BJ (cell line): ENCODE measurements around the gene KLHL11. TPM values are rescaled to one million over a fixed set of nuclear protein-coding genes. Genes with fewer than 3 reads are reported as not detected.
A peak's percentile ranks its signal among the peaks of the same experiment; 100 is the strongest.

Source experiments
- CTCF ChIA-PET: fragments of 350-600 bp; formaldehyde crosslinking; extraction: SDS; loops from one replicate; lab custom pipeline; 2021; ENCODE audit warnings: antibody characterized with exemption, inconsistent platforms; lab: Yijun Ruan, JAX
- POLR2A ChIA-PET: fragments of 300-600 bp; sonication (Branson Sonifier 250); formaldehyde crosslinking; extraction: SDS; loops from one replicate; lab custom pipeline; 2021; ENCODE audit warnings: antibody characterized with exemption; lab: Charles Lee
- DNase-seq: peaks from one replicate; pipeline ENCODE4 v3.0.0-alpha.2; 2011; ENCODE audit warnings: low read depth
- H3K27me3 ChIP-seq: 2 replicates; pipeline ENCODE4 v1.6.0; 2011; ENCODE audit warnings: low read length; ENCODE audit not compliant: control insufficient read depth, insufficient read depth
- H3K36me3 ChIP-seq: 2 replicates; pipeline ENCODE4 v1.5.1; 2011; ENCODE audit warnings: low read length; ENCODE audit not compliant: control insufficient read depth, insufficient read depth
- H3K4me3 ChIP-seq: 2 replicates; pipeline ENCODE4 v1.5.1; 2011; ENCODE audit warnings: low read depth, mild to moderate bottlenecking, control low read depth, low read length
- polyA minus RNA-seq: library from RNA; depleted of rRNA, polyadenylated mRNA; stranded (reverse); fragments of >200 nt; gene quantifications from 2 replicates; pipeline ENCODE4 v1.2.3, GENCODE V29; 2011; rRNA and poly(A)+ RNA removed
- polyA plus RNA-seq: library from polyadenylated mRNA; depleted of rRNA; stranded (reverse); fragments of >200 nt; gene quantifications from 2 replicates; pipeline ENCODE4 v1.2.3, GENCODE V29; 2011; rRNA removed
- TF ChIP-seq, protein P1 (sequence below): IDR thresholded peaks from 2 replicates; pipeline ENCODE4 v1.5.1; 2011; ENCODE audit warnings: low read depth, mild to moderate bottlenecking, control low read depth, inconsistent platforms, low read length, moderate library complexity; ENCODE audit not compliant: insufficient read depth

The KLHL11 gene, protein sequence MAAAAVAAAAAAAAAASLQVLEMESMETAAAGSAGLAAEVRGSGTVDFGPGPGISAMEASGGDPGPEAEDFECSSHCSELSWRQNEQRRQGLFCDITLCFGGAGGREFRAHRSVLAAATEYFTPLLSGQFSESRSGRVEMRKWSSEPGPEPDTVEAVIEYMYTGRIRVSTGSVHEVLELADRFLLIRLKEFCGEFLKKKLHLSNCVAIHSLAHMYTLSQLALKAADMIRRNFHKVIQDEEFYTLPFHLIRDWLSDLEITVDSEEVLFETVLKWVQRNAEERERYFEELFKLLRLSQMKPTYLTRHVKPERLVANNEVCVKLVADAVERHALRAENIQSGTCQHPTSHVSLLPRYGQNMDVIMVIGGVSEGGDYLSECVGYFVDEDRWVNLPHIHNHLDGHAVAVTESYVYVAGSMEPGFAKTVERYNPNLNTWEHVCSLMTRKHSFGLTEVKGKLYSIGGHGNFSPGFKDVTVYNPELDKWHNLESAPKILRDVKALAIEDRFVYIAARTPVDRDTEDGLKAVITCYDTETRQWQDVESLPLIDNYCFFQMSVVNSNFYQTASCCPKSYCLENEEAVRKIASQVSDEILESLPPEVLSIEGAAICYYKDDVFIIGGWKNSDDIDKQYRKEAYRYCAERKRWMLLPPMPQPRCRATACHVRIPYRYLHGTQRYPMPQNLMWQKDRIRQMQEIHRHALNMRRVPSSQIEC
- polyA plus RNA-seq (5.5 and 7.2 TPM in 2 replicates), polyA minus RNA-seq (17.5 and 22.6 TPM in 2 replicates)

DNA sequence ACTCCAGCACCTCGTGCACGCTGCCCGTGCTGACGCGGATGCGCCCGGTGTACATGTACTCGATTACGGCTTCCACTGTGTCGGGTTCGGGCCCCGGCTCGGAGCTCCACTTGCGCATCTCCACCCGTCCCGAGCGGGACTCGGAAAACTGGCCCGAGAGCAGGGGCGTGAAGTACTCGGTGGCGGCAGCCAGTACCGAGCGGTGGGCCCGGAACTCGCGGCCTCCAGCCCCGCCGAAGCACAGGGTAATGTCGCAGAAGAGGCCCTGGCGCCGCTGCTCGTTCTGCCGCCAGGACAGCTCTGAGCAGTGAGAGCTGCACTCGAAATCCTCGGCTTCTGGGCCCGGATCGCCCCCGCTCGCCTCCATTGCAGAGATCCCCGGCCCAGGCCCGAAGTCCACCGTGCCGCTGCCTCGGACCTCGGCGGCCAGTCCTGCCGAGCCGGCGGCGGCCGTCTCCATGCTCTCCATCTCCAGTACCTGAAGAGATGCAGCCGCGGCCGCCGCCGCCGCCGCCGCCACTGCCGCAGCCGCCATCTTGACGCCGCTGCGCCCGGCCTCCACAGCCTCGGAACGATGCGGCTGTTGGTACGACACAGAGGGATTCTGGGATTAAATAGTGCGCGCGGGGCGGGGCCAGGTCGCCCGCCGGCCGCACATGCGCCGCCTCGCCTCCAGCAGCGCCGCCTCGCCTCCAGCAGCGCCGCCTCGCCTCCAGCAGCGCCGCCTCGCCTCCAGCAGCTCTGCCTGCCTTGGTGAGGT, at the start of gene KLHL11:
KLHL11 (minus strand) TSS at position 588 of the 760 bp plus-strand sequence; CDS start at position 535, 53 bp downstream.
- ChIA-PET POLR2A (interaction anchor here (0.6 to 0.7 kb wide), 4 partner anchors 30 to 266 kb away, joined by 3 to 6 read pairs (median 4); no protein-coding TSS in a partner anchor), CTCF (interaction anchor here (0.6 to 2.2 kb wide), 8 partner anchors 14 to 236 kb away, joined by 3 to 4 read pairs (median 3); partner anchors contain the start of gene P3H4)
- TF ChIP-seq, protein P1, sequence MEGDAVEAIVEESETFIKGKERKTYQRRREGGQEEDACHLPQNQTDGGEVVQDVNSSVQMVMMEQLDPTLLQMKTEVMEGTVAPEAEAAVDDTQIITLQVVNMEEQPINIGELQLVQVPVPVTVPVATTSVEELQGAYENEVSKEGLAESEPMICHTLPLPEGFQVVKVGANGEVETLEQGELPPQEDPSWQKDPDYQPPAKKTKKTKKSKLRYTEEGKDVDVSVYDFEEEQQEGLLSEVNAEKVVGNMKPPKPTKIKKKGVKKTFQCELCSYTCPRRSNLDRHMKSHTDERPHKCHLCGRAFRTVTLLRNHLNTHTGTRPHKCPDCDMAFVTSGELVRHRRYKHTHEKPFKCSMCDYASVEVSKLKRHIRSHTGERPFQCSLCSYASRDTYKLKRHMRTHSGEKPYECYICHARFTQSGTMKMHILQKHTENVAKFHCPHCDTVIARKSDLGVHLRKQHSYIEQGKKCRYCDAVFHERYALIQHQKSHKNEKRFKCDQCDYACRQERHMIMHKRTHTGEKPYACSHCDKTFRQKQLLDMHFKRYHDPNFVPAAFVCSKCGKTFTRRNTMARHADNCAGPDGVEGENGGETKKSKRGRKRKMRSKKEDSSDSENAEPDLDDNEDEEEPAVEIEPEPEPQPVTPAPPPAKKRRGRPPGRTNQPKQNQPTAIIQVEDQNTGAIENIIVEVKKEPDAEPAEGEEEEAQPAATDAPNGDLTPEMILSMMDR: no peak
- H3K4me3 ChIP-seq: peak within 1 kb of the TSS; percentile 97
- peak; percentile 37 for DNase-seq
- peaks cover 8% of the 10 kb centered on the region for H3K36me3 ChIP-seq
- no peaks in the 10 kb centered on the region for H3K27me3 ChIP-seq

DNA sequence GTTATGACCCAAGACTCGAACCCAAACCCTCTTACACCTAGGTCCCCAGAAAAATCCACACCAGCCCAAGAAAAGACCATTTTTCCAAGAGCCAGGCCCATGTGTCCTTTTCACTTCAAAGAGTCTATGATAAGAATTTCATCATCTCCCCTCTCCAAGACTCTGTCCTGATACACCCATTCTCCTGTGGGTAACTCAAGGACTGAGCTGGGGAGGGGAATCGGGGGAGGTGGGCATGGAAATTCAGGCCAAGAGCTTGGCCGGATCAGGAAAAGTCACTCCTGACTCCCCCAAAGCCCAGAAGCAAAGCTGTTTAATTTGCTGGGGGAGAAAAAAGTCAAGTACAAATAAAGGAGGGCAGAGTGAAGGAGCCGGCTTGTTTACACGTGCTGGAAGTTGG, 49.8 kb upstream of the KLHL11 start:
- no peak overlapping the region for H3K4me3 ChIP-seq
- DNase-seq: no peak
- H3K27me3 ChIP-seq: no peaks in the 10 kb centered on the region
- TF ChIP-seq, protein P1: no peak
- ChIA-PET POLR2A (no interaction called here), CTCF (interaction anchor here (1.6 kb wide), 1 partner anchor 16 kb away, joined by 3 read pairs; the partner anchor contains the start of gene ODAD4)
- peaks cover 20% of the 10 kb centered on the region for H3K36me3 ChIP-seq

DNA sequence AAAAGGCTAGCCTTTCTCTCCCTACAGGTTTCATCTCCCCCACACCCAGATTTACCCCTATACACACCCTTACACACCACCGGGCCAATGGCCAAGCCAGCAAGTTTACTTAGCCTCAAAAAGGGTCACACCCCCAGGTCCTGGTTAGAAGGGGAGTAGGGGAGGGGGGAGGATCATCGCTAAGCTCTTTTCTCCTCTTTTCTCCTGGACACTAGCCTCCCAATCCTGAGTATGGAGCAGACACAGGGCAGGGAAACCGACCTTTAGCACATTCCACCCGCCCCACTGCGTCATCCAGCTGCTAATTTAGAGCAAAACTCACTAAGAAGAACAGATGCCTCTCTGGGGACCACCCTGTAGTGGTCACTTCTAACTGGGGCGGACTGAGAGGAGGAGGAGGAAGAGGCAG, 49.1 kb upstream of the KLHL11 start:
- Histone ChIP-seq H3K36me3 (peaks cover 23% of the 10 kb centered on the region), H3K27me3 (no peaks in the 10 kb centered on the region), H3K4me3 (no peak overlapping the region)
- DNase-seq: no peak
- POLR2A ChIA-PET: no interaction called here
- CTCF ChIA-PET: no interaction called here
- TF ChIP-seq, protein P1: no peak

DNA sequence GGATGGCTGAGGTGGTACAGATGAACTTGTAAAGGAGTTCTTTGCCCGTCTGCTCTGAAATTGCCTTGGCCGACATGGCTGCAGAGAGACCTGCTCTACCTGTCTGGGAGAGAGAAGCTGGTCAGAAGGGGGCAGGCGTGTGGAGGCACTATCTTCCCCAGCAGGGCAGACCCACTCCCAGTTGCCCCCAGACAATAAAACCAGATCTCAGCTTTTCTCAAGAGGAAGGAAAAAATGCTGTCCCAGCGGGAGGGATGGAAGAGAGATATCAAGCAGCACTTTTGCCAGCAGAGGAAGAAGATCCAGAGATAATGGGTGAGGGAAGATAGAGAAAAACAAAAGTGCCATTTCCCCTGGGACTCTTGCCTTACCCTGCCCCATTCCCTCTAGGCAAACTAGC, 48.6 kb upstream of the KLHL11 start:
- H3K36me3 ChIP-seq: peaks cover 27% of the 10 kb centered on the region
- CTCF ChIA-PET: no interaction called here
- DNase-seq: no peak

More for the DNA sequence above, 48.6 kb upstream of the KLHL11 start:
- POLR2A ChIA-PET: no interaction called here
- TF ChIP-seq, protein P1: no peak
- no peak overlapping the region for H3K4me3 ChIP-seq
- no peaks in the 10 kb centered on the region for H3K27me3 ChIP-seq
